K562 (cell line): Measurements from ENCODE around the gene DHCR24. TPM values are rescaled to one million over a fixed set of nuclear protein-coding genes. Genes with fewer than 3 reads are reported as not detected.

ENCODE experiments used
- BRCA1 ChIP-seq, 2 experiments: fragments of 450-650 bp in 1 of 2; sonication (generic) in 1 of 2; formaldehyde crosslinking in 1 of 2; IDR thresholded peaks; 2 replicates each; pipeline versions ENCODE4 v1.5.0 to v1.6.1; 2017 to 2020; ENCODE audit warnings: mild to moderate bottlenecking in 1 of 2, missing genetic modification reagents in 1 of 2
- C11orf30 ChIP-seq: fragments of 450-650 bp; IDR thresholded peaks from 2 replicates; pipeline ENCODE4 v1.6.1; 2016; ENCODE audit warnings: low read depth, mild to moderate bottlenecking
- CREB1 ChIP-seq, 2 experiments: sonication (generic) in 1 of 2; formaldehyde crosslinking in 1 of 2; IDR thresholded peaks; 2 replicates each; pipeline versions ENCODE4 v1.6.1 to v1.8.0; 2012 to 2022; ENCODE audit warnings: inconsistent platforms in 1 of 2, mild to moderate bottlenecking in 1 of 2, missing genetic modification reagents in 1 of 2, moderate library complexity in 1 of 2
- GABPA ChIP-seq: fragments of 200-800 bp; sonication (Bioruptor generic); conservative IDR thresholded peaks from 2 replicates; pipeline ENCODE4 v1.6.1; 2016; ENCODE audit warnings: low read depth, missing genetic modification characterization, missing compliant biosample characterization
- MAZ ChIP-seq, 2 experiments: fragments of 450-650 bp in 1 of 2; sonication (generic) in 1 of 2; formaldehyde crosslinking; IDR thresholded peaks in 1 of 2; conservative IDR thresholded peaks in 1 of 2; 2 replicates each; pipeline versions ENCODE4 v1.4.0 to v1.5.0; 2020; ENCODE audit warnings: mild to moderate bottlenecking in 1 of 2, missing genetic modification reagents in 1 of 2
- NCOA6 ChIP-seq: fragments of 450-650 bp; IDR thresholded peaks from 2 replicates; pipeline ENCODE4 v1.6.1; 2017; ENCODE audit warnings: mild to moderate bottlenecking
- PHF21A ChIP-seq: fragments of 450-650 bp; IDR thresholded peaks from 2 replicates; pipeline ENCODE4 v1.6.1; 2017; ENCODE audit warnings: low read depth, borderline replicate concordance
- RAD21 ChIP-seq, 2 experiments: fragments of 250-450 bp in 1 of 2; fragments of 450-650 bp in 1 of 2; sonication (Bioruptor Pico) in 1 of 2; formaldehyde crosslinking in 1 of 2; IDR thresholded peaks in 1 of 2; conservative IDR thresholded peaks in 1 of 2; 2 replicates each; pipeline versions ENCODE4 v1.4.0 to v1.8.0; 2020 to 2022; ENCODE audit warnings: mild to moderate bottlenecking in 2 of 2, moderate library complexity in 1 of 2
- RB1 ChIP-seq: fragments of 450-650 bp; IDR thresholded peaks from 2 replicates; pipeline ENCODE4 v1.6.1; 2017; ENCODE audit warnings: low read depth, mild to moderate bottlenecking
- RCOR1 ChIP-seq, 2 experiments: IDR thresholded peaks; 2 replicates each; pipeline ENCODE4 v1.6.1; 2012; ENCODE audit warnings: low read depth in 2 of 2, low read length in 2 of 2, borderline replicate concordance in 1 of 2, improper control_type of control experiment in 1 of 2
- TEAD4 ChIP-seq, 2 experiments: sonication (generic) in 1 of 2; formaldehyde crosslinking in 1 of 2; IDR thresholded peaks; 2 replicates each; pipeline versions ENCODE4 v1.6.1 to v1.8.0; 2012 to 2022; ENCODE audit warnings: borderline replicate concordance in 1 of 2, inconsistent platforms in 1 of 2, low read length in 1 of 2, mild to moderate bottlenecking in 1 of 2, missing genetic modification reagents in 1 of 2
- ZBED1 ChIP-seq: IDR thresholded peaks from 2 replicates; pipeline ENCODE4 v1.6.1; 2014
- ZNF282 ChIP-seq: sonication (generic); formaldehyde crosslinking; IDR thresholded peaks from 2 replicates; pipeline ENCODE4 v1.8.1; 2023; ENCODE audit warnings: missing genetic modification reagents
- ZNF347 ChIP-seq: fragments of 450-650 bp; formaldehyde crosslinking; IDR thresholded peaks from 2 replicates; pipeline ENCODE4 v1.4.0; 2020; ENCODE audit warnings: low read depth, mild to moderate bottlenecking, moderate library complexity
- ZNF445 ChIP-seq: fragments of 250-450 bp; sonication (Bioruptor Pico); IDR thresholded peaks from 2 replicates; pipeline ENCODE4 v1.4.0; 2020; ENCODE audit warnings: low read depth, mild to moderate bottlenecking, moderate library complexity
- polyA plus RNA-seq, 8 experiments: library from polyadenylated mRNA; depleted of rRNA in 4 of 8; stranded (reverse) in 5 of 8; unstranded in 3 of 8; fragments of >200 nt; fragmentation: Nextera tagmentation in 2 of 8; fragmentation: Illumina TruSeq in 1 of 8; extraction: Ambion mirVana in 2 of 8; extraction: Trizol in 1 of 8; gene quantifications; 2 replicates each; pipeline versions ENCODE4 v1.2.1 to v1.2.3, GENCODE V29; 2011 to 2014; ENCODE audit warnings: inconsistent platforms in 1 of 8, missing spikeins in 1 of 8
- total RNA-seq, 7 experiments: library from RNA; depleted of rRNA in 6 of 7; stranded (reverse); fragments of >200 nt in 6 of 7; fragmentation: Illumina TruSeq in 2 of 7; extraction: Trizol in 2 of 7; gene quantifications; 2 replicates each; pipeline versions ENCODE4 v1.2.1 to v1.2.3, GENCODE V29; 2011 to 2021; ENCODE audit warnings: low replicate concordance in 1 of 7
- TF ChIP-seq, protein P1 (sequence below), 3 experiments: fragments of 200-800 bp in 1 of 3; fragments of 250-450 bp in 1 of 3; fragments of 450-650 bp in 1 of 3; sonication (Bioruptor Pico) in 1 of 3; sonication (Bioruptor generic) in 1 of 3; formaldehyde crosslinking in 1 of 3; IDR thresholded peaks; 2 replicates each; pipeline versions ENCODE4 v1.6.1 to v1.8.0; 2016 to 2022; ENCODE audit warnings: mild to moderate bottlenecking in 2 of 3, missing genetic modification characterization in 2 of 3, missing compliant biosample characterization in 1 of 3, moderate library complexity in 1 of 3
- TF ChIP-seq, protein P2 (sequence below): sonication (generic); formaldehyde crosslinking; IDR thresholded peaks from 2 replicates; pipeline ENCODE4 v1.8.1; 2023; ENCODE audit warnings: mild to moderate bottlenecking, missing genetic modification reagents
- TF ChIP-seq, protein P3 (sequence below): fragments of 450-650 bp; IDR thresholded peaks from 2 replicates; pipeline ENCODE4 v1.6.1; 2014; ENCODE audit warnings: low read depth, mild to moderate bottlenecking, moderate library complexity, borderline replicate concordance

The DHCR24 gene
- total and polyA plus RNA-seq, 9 of the 15 experiments (the other 6 are each of a cell fraction or from before 2014, with no cell fraction given), result 23.4 to 161 (median 79.9) TPM

GRCh38 chr1:54800899-54801759, 85.9 kb downstream of the DHCR24 start, which contains the start of gene TTC22 (continued):
- TF ChIP-seq, protein P1, sequence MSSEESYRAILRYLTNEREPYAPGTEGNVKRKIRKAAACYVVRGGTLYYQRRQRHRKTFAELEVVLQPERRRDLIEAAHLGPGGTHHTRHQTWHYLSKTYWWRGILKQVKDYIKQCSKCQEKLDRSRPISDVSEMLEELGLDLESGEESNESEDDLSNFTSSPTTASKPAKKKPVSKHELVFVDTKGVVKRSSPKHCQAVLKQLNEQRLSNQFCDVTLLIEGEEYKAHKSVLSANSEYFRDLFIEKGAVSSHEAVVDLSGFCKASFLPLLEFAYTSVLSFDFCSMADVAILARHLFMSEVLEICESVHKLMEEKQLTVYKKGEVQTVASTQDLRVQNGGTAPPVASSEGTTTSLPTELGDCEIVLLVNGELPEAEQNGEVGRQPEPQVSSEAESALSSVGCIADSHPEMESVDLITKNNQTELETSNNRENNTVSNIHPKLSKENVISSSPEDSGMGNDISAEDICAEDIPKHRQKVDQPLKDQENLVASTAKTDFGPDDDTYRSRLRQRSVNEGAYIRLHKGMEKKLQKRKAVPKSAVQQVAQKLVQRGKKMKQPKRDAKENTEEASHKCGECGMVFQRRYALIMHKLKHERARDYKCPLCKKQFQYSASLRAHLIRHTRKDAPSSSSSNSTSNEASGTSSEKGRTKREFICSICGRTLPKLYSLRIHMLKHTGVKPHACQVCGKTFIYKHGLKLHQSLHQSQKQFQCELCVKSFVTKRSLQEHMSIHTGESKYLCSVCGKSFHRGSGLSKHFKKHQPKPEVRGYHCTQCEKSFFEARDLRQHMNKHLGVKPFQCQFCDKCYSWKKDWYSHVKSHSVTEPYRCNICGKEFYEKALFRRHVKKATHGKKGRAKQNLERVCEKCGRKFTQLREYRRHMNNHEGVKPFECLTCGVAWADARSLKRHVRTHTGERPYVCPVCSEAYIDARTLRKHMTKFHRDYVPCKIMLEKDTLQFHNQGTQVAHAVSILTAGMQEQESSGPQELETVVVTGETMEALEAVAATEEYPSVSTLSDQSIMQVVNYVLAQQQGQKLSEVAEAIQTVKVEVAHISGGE (CRISPR knock-in tag; IDR thresholded peaks at IDR 0.05), result no peak
- TF ChIP-seq C11orf30 (peak; percentile 76), ZNF347 (CRISPR knock-in tag) (no peak), RCOR1 (IDR thresholded peaks at IDR 0.05; ENCODE audit: borderline replicate concordance in 1 of 2, low read depth in 2 of 2, low read length in 2 of 2) (peak in 1 of 2 experiments; percentile 39; a peak in 1 of 4 replicates), GABPA (tag) (no peak), RAD21 (CRISPR knock-in tag; conservative IDR thresholded peaks at IDR 0.05 in 1 of 2, IDR thresholded peaks at IDR 0.05 in 1 of 2) (peak in 1 of 2 experiments; percentile 50; a peak in 2 of 4 replicates), TEAD4 (IDR thresholded peaks at IDR 0.05; ENCODE audit: low read length) (no peak), TEAD4 (CRISPR knock-in tag; IDR thresholded peaks at IDR 0.05; ENCODE audit: borderline replicate concordance) (no peak), ZNF282 (no peak), BRCA1 (IDR thresholded peaks at IDR 0.05) (no peak), BRCA1 (CRISPR knock-in tag; IDR thresholded peaks at IDR 0.05) (0 out of 2 replicates have a peak, but pooled peaks have one; percentile 43), ZNF445 (CRISPR knock-in tag) (no peak), PHF21A (no peak), RB1 (0 out of 2 replicates have a peak, but pooled peaks have one; percentile 3), MAZ (CRISPR knock-in tag; conservative IDR thresholded peaks at IDR 0.05 in 1 of 2, IDR thresholded peaks at IDR 0.05 in 1 of 2) (peak in 1 of 2 experiments; percentile 33; a peak in 1 of 4 replicates), ZBED1 (no peak), NCOA6 (no peak), CREB1 (IDR thresholded peaks at IDR 0.05) (no peak), CREB1 (CRISPR knock-in tag; IDR thresholded peaks at IDR 0.05) (no peak; the same call in 1 of the 2 replicates)
- TF ChIP-seq, protein P2, sequence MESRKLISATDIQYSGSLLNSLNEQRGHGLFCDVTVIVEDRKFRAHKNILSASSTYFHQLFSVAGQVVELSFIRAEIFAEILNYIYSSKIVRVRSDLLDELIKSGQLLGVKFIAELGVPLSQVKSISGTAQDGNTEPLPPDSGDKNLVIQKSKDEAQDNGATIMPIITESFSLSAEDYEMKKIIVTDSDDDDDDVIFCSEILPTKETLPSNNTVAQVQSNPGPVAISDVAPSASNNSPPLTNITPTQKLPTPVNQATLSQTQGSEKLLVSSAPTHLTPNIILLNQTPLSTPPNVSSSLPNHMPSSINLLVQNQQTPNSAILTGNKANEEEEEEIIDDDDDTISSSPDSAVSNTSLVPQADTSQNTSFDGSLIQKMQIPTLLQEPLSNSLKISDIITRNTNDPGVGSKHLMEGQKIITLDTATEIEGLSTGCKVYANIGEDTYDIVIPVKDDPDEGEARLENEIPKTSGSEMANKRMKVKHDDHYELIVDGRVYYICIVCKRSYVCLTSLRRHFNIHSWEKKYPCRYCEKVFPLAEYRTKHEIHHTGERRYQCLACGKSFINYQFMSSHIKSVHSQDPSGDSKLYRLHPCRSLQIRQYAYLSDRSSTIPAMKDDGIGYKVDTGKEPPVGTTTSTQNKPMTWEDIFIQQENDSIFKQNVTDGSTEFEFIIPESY (CRISPR knock-in tag), result 0 out of 2 replicates have a peak, but pooled peaks have one; percentile 3
- TF ChIP-seq, protein P3, sequence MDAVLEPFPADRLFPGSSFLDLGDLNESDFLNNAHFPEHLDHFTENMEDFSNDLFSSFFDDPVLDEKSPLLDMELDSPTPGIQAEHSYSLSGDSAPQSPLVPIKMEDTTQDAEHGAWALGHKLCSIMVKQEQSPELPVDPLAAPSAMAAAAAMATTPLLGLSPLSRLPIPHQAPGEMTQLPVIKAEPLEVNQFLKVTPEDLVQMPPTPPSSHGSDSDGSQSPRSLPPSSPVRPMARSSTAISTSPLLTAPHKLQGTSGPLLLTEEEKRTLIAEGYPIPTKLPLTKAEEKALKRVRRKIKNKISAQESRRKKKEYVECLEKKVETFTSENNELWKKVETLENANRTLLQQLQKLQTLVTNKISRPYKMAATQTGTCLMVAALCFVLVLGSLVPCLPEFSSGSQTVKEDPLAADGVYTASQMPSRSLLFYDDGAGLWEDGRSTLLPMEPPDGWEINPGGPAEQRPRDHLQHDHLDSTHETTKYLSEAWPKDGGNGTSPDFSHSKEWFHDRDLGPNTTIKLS, result peak; percentile 57; the same call in 1 of the 2 replicates
